ENCODE measurements around the gene FAM114A2.
"Not testable (repeated sequence)": the region's sequence is repeated elsewhere in the genome, so short reads cannot be mapped to it uniquely, and the experiment has no call there.

GRCh38 chr5:154018919-154019318 lies 19.8 kb downstream of the FAM114A2 start:
- not testable (repeated sequence) for TF ChIP-seq CTCF, POLR2A (IDR thresholded peaks at IDR 0.05)

Measured in heart left ventricle (tissue), 13 donors.